Measurements from ENCODE around the gene UBR4. TPM values are rescaled to one million over a fixed set of nuclear protein-coding genes. Genes with fewer than 3 reads are reported as not detected.
A peak's percentile ranks its signal among the peaks of the same experiment; 100 is the strongest.

Gene UBR4
- total RNA-seq, 3 donors from 2014 or later, result 108 to 159 (median 128) TPM

GRCh38 chr1:19210772-19211549 lies 895 bp upstream of the UBR4 start:
- Histone ChIP-seq H3K4me3 (peak overlapping the region; percentile 75), H3K9me3 (no peaks in the 10 kb centered on the region), H3K4me1 (ENCODE audit: low read depth) (peaks cover 42% of the 10 kb centered on the region), H3K36me3 (ENCODE audit: low read depth) (no peaks in the 10 kb centered on the region)
- DNase-seq, result peak in 1 of 3 donors; percentile 16
- intact Hi-C loops (cut with DNase I, micrococcal nuclease), result no loop called here
- no peak for TF ChIP-seq CTCF (IDR thresholded peaks at IDR 0.05)
- peak; percentile 10 for ATAC-seq

- intact Hi-C loops (cut with DNase I, micrococcal nuclease), result no loop called here
- no peaks in the 10 kb centered on the region for H3K9me3 ChIP-seq
- H3K4me1 ChIP-seq (ENCODE audit: low read depth), result peaks cover 43% of the 10 kb centered on the region
- peak; percentile 50 for ATAC-seq
- DNase-seq, result peak in 1 of 3 donors; percentile 38
- no peaks in the 10 kb centered on the region for H3K36me3 ChIP-seq (ENCODE audit: low read depth)
- TF ChIP-seq CTCF (IDR thresholded peaks at IDR 0.05), result no peak
- H3K4me3 ChIP-seq, result peak overlapping the region; percentile 75
Measured at GRCh38 chr1:19209439-19209989, 552 bp downstream of the UBR4 start.

- ATAC-seq, result no peak
- no peak overlapping the region for H3K4me3 ChIP-seq
- no peak for DNase-seq
- peaks cover 48% of the 10 kb centered on the region for H3K4me1 ChIP-seq (ENCODE audit: low read depth)
- no peaks in the 10 kb centered on the region for H3K36me3 ChIP-seq (ENCODE audit: low read depth)
- intact Hi-C loops (cut with DNase I, micrococcal nuclease), result no loop called here
- H3K9me3 ChIP-seq, result no peaks in the 10 kb centered on the region
- no peak for TF ChIP-seq CTCF (IDR thresholded peaks at IDR 0.05)
Measured at GRCh38 chr1:19208710-19209438, 1.2 kb downstream of the UBR4 start.

GRCh38 chr1:19206947-19207346 lies 3.1 kb downstream of the UBR4 start:
- Histone ChIP-seq H3K9me3 (no peaks in the 10 kb centered on the region), H3K4me1 (ENCODE audit: low read depth) (peaks cover 43% of the 10 kb centered on the region), H3K4me3 (no peak overlapping the region), H3K36me3 (ENCODE audit: low read depth) (no peaks in the 10 kb centered on the region)
- ATAC-seq, result no peak
- no peak for TF ChIP-seq CTCF (IDR thresholded peaks at IDR 0.05)
- intact Hi-C loops (cut with DNase I, micrococcal nuclease), result no loop called here
- peak in 1 of 3 donors; percentile 8 for DNase-seq

GRCh38 chr1:19205845-19206244 lies 4.2 kb downstream of the UBR4 start:
- H3K36me3 ChIP-seq (ENCODE audit: low read depth), result no peaks in the 10 kb centered on the region

More at GRCh38 chr1:19205845-19206244, 4.2 kb downstream of the UBR4 start:
- Histone ChIP-seq H3K4me3 (no peak overlapping the region), H3K4me1 (ENCODE audit: low read depth) (peaks cover 33% of the 10 kb centered on the region), H3K9me3 (no peaks in the 10 kb centered on the region)
- no peak for TF ChIP-seq CTCF (IDR thresholded peaks at IDR 0.05)
- DNase-seq (no peak), ATAC-seq (no peak)
- intact Hi-C loops (cut with DNase I, micrococcal nuclease), result no loop called here
